ENCODE measurements around the gene CWC25.

Gene CWC25

GRCh38 chr17:38779965-38780752 lies 45.0 kb downstream of the CWC25 start:
- no peak for DNase-seq

GRCh38 chr17:38777641-38778250 lies 47.4 kb downstream of the CWC25 start:
- DNase-seq = no peak

GRCh38 chr17:38773258-38773657 lies 51.9 kb downstream of the CWC25 start:
- DNase-seq = no peak

GRCh38 chr17:38768417-38768816 lies 56.7 kb downstream of the CWC25 start:
- DNase-seq = no peak

GRCh38 chr17:38766341-38766740 lies 58.8 kb downstream of the CWC25 start:
- no peak for DNase-seq

- no peak for DNase-seq
Measured at GRCh38 chr17:38762231-38762630, 62.9 kb downstream of the CWC25 start.

- peak; percentile 32 for DNase-seq
Measured at GRCh38 chr17:38761612-38762011, 63.5 kb downstream of the CWC25 start.

GRCh38 chr17:38753071-38753506 lies 72.0 kb downstream of the CWC25 start:
- no peak for DNase-seq

GRCh38 chr17:38752308-38753070 lies 72.6 kb downstream of the CWC25 start, which contains the start of gene PSMB3:
Gene PSMB3, plus strand, starts transcription at chr17:38752741. Its CDS starts 86 bp downstream, at chr17:38752827.
- DNase-seq = peak; percentile 92

GRCh38 chr17:38751808-38752307 lies 73.3 kb downstream of the CWC25 start:
- DNase-seq = peak; percentile 84

- DNase-seq = no peak
Measured at GRCh38 chr17:38751144-38751807, 73.8 kb downstream of the CWC25 start.
